ENCODE data around the gene RAP1GDS1. TPM values are rescaled to one million over a fixed set of nuclear protein-coding genes. Genes with fewer than 3 reads are reported as not detected.

Gene RAP1GDS1
- polyA plus RNA-seq, 3 donors, result 23.6 to 37.9 (median 37.8) TPM

DNA sequence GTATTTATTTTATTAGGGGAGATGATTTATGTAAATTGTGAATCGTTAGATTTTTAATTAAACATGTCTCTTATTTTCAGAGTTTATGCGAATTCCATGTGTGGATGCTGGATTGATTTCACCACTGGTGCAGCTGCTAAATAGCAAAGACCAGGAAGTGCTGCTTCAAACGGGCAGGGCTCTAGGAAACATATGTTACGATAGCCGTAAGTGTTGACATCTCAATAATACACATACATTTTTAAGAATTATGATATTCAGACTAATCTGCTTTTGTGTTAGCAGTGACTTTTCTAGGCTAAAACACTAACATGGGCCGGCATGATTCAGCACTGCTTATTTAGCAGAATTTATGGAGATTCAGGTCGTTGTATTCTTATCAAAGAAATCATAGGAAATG is 91.2 kb downstream of the RAP1GDS1 start:
- Histone ChIP-seq H3K9me3 (replicated peaks in 1 of 2; ENCODE audit: control insufficient read depth in 1 of 2, insufficient read depth in 1 of 2, low read length in 2 of 2) (no peaks in the 10 kb centered on the region), H3K36me3 (replicated peaks in 1 of 2; ENCODE audit: control insufficient read depth in 1 of 2, insufficient read depth in 2 of 2, low read length in 2 of 2) (peaks cover 0 to 13% of the 10 kb centered on the region in 2 donors), H3K27ac (ENCODE audit: low read depth in 1 of 2, low read length in 2 of 2) (peak overlapping the region in 1 of 2 donors; percentile 52), H3K4me2 (replicated peaks; ENCODE audit: extremely low read depth, low read length, poor library complexity, severe bottlenecking) (peak overlapping the region; percentile 52), H3K27me3 (ENCODE audit: control insufficient read depth in 2 of 2, insufficient read depth in 2 of 2, low read length in 2 of 2) (no peaks in the 10 kb centered on the region), H3K9ac (ENCODE audit: insufficient read depth, low read length, poor library complexity, severe bottlenecking) (peak overlapping the region; percentile 30), H2AFZ (ENCODE audit: insufficient read depth, low read depth, low read length, poor library complexity, severe bottlenecking) (peak overlapping the region; percentile 2), H3K4me1 (ENCODE audit: control insufficient read depth in 1 of 2, insufficient read depth in 2 of 2, low read length in 2 of 2) (no peaks in the 10 kb centered on the region), H4K20me1 (ENCODE audit: insufficient read depth, low read length) (peaks cover 3% of the 10 kb centered on the region), H3K4me3 (replicated peaks in 1 of 3; ENCODE audit: low read depth in 2 of 3, low read length in 3 of 3) (peak overlapping the region in 2 of 3 experiments; percentile 25 to 49), H3K79me2 (ENCODE audit: insufficient read depth, low read length) (no peaks in the 10 kb centered on the region)
- peak in 1 of 3 donors; percentile 3 for DNase-seq
- intact Hi-C loops (cut with micrococcal nuclease), result no loop called here
- WGBS (ENCODE audit: insufficient coverage), result 40% methylated on average over 1 of the region's 7 CpGs
- Mint-ChIP-seq H3K4me1 (peaks cover 11% of the 10 kb centered on the region), H3K27me3 (ENCODE audit: low read depth in 3 of 3) (peaks cover 0 to 2% (median 0%) of the 10 kb centered on the region in 3 donors), H3K27ac (peak overlapping the region in 1 of 7 donors; percentile 32), H3K36me3 (peaks cover 11 to 18% of the 10 kb centered on the region in 2 donors), H3K9me3 (peaks cover 0 to 10% (median 8%) of the 10 kb centered on the region in 7 donors), H3K4me3 (peak overlapping the region; percentile 49 to 71)
- TF ChIP-seq, protein P1, sequence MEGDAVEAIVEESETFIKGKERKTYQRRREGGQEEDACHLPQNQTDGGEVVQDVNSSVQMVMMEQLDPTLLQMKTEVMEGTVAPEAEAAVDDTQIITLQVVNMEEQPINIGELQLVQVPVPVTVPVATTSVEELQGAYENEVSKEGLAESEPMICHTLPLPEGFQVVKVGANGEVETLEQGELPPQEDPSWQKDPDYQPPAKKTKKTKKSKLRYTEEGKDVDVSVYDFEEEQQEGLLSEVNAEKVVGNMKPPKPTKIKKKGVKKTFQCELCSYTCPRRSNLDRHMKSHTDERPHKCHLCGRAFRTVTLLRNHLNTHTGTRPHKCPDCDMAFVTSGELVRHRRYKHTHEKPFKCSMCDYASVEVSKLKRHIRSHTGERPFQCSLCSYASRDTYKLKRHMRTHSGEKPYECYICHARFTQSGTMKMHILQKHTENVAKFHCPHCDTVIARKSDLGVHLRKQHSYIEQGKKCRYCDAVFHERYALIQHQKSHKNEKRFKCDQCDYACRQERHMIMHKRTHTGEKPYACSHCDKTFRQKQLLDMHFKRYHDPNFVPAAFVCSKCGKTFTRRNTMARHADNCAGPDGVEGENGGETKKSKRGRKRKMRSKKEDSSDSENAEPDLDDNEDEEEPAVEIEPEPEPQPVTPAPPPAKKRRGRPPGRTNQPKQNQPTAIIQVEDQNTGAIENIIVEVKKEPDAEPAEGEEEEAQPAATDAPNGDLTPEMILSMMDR (IDR thresholded peaks at IDR 0.05), result no peak

DNA sequence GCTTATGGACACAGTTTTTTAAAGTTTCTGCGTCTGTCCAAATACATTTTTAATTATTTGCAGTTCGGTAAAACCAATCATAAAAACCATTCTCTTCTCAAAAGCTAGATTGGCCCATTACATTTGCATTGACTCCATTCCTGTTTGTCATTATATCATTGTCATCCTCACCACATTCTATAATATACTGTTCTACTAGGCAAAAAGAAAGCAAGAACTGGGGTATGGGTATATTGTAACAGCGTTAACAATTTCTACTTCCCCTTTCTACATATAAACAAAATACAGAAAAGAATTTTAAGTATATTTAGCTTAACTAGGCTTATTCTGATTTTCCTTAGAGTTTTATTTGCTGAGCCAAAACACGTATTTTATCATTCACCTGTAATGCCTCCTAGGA is 91.8 kb downstream of the RAP1GDS1 start:
- Histone ChIP-seq H3K4me3 (replicated peaks in 1 of 3; ENCODE audit: low read depth in 2 of 3, low read length in 3 of 3) (peak overlapping the region in 2 of 3 experiments; percentile 25 to 49), H3K4me2 (replicated peaks; ENCODE audit: extremely low read depth, low read length, poor library complexity, severe bottlenecking) (peak overlapping the region; percentile 52), H2AFZ (ENCODE audit: insufficient read depth, low read depth, low read length, poor library complexity, severe bottlenecking) (peak overlapping the region; percentile 2), H3K4me1 (ENCODE audit: control insufficient read depth in 1 of 2, insufficient read depth in 2 of 2, low read length in 2 of 2) (no peaks in the 10 kb centered on the region), H3K9me3 (replicated peaks in 1 of 2; ENCODE audit: control insufficient read depth in 1 of 2, insufficient read depth in 1 of 2, low read length in 2 of 2) (no peaks in the 10 kb centered on the region), H3K9ac (ENCODE audit: insufficient read depth, low read length, poor library complexity, severe bottlenecking) (peak overlapping the region; percentile 30), H4K20me1 (ENCODE audit: insufficient read depth, low read length) (peaks cover 3% of the 10 kb centered on the region), H3K27ac (ENCODE audit: low read depth in 1 of 2, low read length in 2 of 2) (peak overlapping the region in 1 of 2 donors; percentile 52), H3K36me3 (replicated peaks in 1 of 2; ENCODE audit: control insufficient read depth in 1 of 2, insufficient read depth in 2 of 2, low read length in 2 of 2) (peaks cover 0 to 13% of the 10 kb centered on the region in 2 donors), H3K27me3 (ENCODE audit: control insufficient read depth in 2 of 2, insufficient read depth in 2 of 2, low read length in 2 of 2) (no peaks in the 10 kb centered on the region), H3K79me2 (ENCODE audit: insufficient read depth, low read length) (no peaks in the 10 kb centered on the region)
- Mint-ChIP-seq H3K4me1 (peaks cover 11% of the 10 kb centered on the region), H3K9me3 (peaks cover 0 to 10% (median 7%) of the 10 kb centered on the region in 7 donors), H3K27ac (peak overlapping the region in 1 of 7 donors; percentile 32), H3K27me3 (ENCODE audit: low read depth in 3 of 3) (peaks cover 0 to 2% (median 0%) of the 10 kb centered on the region in 3 donors), H3K4me3 (peak overlapping the region; percentile 49 to 71), H3K36me3 (peaks cover 11 to 14% of the 10 kb centered on the region in 2 donors)
- intact Hi-C loops (cut with micrococcal nuclease), result no loop called here
- no CpG with 5 or more reads among the region's 4 CpGs for WGBS (ENCODE audit: insufficient coverage)
- DNase-seq, result peak in 1 of 3 donors; percentile 2
- TF ChIP-seq, protein P1 (IDR thresholded peaks at IDR 0.05), result no peak

Measured in CD14-positive monocyte (primary cell).